Measurements from ENCODE around the gene NSL1. TPM values are rescaled to one million over a fixed set of nuclear protein-coding genes. Genes with fewer than 3 reads are reported as not detected.
A peak's percentile ranks its signal among the peaks of the same experiment; 100 is the strongest.

The NSL1 gene
- total RNA-seq, 1 experiment from 2014 or later: 36.4 TPM

GRCh38 chr1:212700223-212700891, 91.2 kb downstream of the NSL1 start:
- Histone ChIP-seq H3K9me2 (ENCODE audit: insufficient read depth) (no peaks in the 10 kb centered on the region), H3K4me1 (ENCODE audit: control insufficient read depth in 1 of 2, insufficient read depth in 2 of 2, low read length in 2 of 2) (peaks cover 9 to 25% of the 10 kb centered on the region in 2 experiments), H3K36me3 (ENCODE audit: control insufficient read depth in 1 of 2, insufficient read depth in 2 of 2, low read length in 2 of 2) (no peaks in the 10 kb centered on the region), H3K27me3 (ENCODE audit: insufficient read depth, low read length) (peaks cover 16% of the 10 kb centered on the region; the same call in 1 of the 2 replicates), H3K4me2 (ENCODE audit: low read length) (peak overlapping the region; percentile 87), H4K20me1 (ENCODE audit: insufficient read depth) (no peaks in the 10 kb centered on the region), H3K27ac (ENCODE audit: low read depth, low read length) (no peak overlapping the region), H3K79me2 (ENCODE audit: insufficient read depth, low read length) (no peaks in the 10 kb centered on the region), H3K4me3 (replicated peaks in 1 of 2; ENCODE audit: low read depth in 1 of 2, low read length in 2 of 2) (peak overlapping the region in 1 of 2 experiments; percentile 58), H3K9ac (ENCODE audit: low read length) (no peak overlapping the region), H3K9me3 (ENCODE audit: control insufficient read depth in 1 of 2, insufficient read depth in 1 of 2, low read depth in 1 of 2, low read length in 2 of 2) (no peaks in the 10 kb centered on the region), H2AFZ (ENCODE audit: low read depth, low read length, poor library complexity, severe bottlenecking) (no peak overlapping the region)
- CTCF ChIA-PET: no interaction called here
- no peak for ATAC-seq
- BruUV-seq (replicated peaks): no TSS peak
- no peak for DNase-seq (ENCODE audit: low read depth, low spot score)
- no peak for TF ChIP-seq ZFX (IDR thresholded peaks at IDR 0.05)
- TF ChIP-seq SIN3A (IDR thresholded peaks at IDR 0.05; ENCODE audit: low read depth): no peak
- TF ChIP-seq ATF3 (IDR thresholded peaks at IDR 0.05): no peak
- no peak for TF ChIP-seq JUND (IDR thresholded peaks at IDR 0.05)
- TF ChIP-seq ZBTB33 (IDR thresholded peaks at IDR 0.05; ENCODE audit: extremely low read depth, insufficient replicate concordance, low read length): no peak
- TF ChIP-seq SRF (IDR thresholded peaks at IDR 0.05; ENCODE audit: low read depth): no peak
- no peak for TF ChIP-seq SP1 (IDR thresholded peaks at IDR 0.05; ENCODE audit: low read depth)
- TF ChIP-seq EZH2 (IDR thresholded peaks at IDR 0.05): no peak
- no peak for TF ChIP-seq FOSL1 (IDR thresholded peaks at IDR 0.05; ENCODE audit: low read depth)
- no peak for TF ChIP-seq CTCF (IDR thresholded peaks at IDR 0.05 in 2 of 3, conservative IDR thresholded peaks at IDR 0.05 in 1 of 3; ENCODE audit: borderline replicate concordance in 1 of 3, insufficient read depth in 1 of 3, low read depth in 2 of 3, low read length in 2 of 3)
- no peak for TF ChIP-seq EGR1 (IDR thresholded peaks at IDR 0.05; ENCODE audit: low read depth)
- no peak for TF ChIP-seq REST (IDR thresholded peaks at IDR 0.05; ENCODE audit: low read depth)
- TF ChIP-seq MAX (IDR thresholded peaks at IDR 0.05): no peak
- TF ChIP-seq CEBPB (IDR thresholded peaks at IDR 0.05; ENCODE audit: low read depth): no peak
- intact Hi-C loops (cut with micrococcal nuclease): no loop called here
- POLR2A ChIA-PET: no interaction called here
- RAD21 ChIA-PET (ENCODE audit: low non-redundant PET in 1 of 2, low total read pairs in 2 of 2, uncharacterized antibody in 2 of 2, unreplicated experiment in 2 of 2): no interaction called here
